Astrocyte of the spinal cord (primary cell): ENCODE data around the gene C1orf52.
A peak's percentile ranks its signal among the peaks of the same experiment; 100 is the strongest.

Source experiments
- DNase-seq: peaks from one replicate; pipeline ENCODE4 v3.0.0; 2011; ENCODE audit warnings: low read depth, low spot score
- H3K4me3 ChIP-seq: 2 replicates; pipeline ENCODE4 v1.5.1; 2011; ENCODE audit warnings: low read depth, mild to moderate bottlenecking, low read length, moderate library complexity
- CTCF ChIP-seq: IDR thresholded peaks from 2 replicates; pipeline ENCODE4 v1.5.1; 2012; ENCODE audit warnings: low read depth, mild to moderate bottlenecking, low read length, inconsistent platforms
- in situ Hi-C: cut with HindIII; loops from 2 replicates; pipeline ENCODE4 v1.10.0; 2017; ENCODE audit warnings: low sequenced_read_pairs

C1orf52 gene

DNA sequence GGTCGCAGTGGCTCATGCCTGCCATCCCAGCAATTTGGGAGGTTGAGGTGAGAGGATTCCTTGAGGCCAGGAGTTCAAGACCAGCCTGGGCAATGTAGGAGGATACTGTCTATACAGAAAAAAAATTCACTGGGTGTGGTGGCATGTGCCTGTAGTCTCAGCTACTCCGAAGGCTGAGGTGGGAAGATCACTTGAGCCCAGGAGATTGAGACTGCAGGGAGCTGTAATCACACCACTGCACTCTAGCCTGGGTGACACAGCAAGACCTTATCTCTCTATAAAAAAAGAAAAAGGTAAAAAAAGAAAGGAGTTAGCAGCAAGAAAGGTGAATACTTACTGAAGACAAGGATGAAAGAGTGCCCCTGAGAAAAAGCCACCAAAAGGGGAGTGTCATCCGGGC, 40.7 kb upstream of the C1orf52 start:
- no peak overlapping the region for H3K4me3 ChIP-seq
- DNase-seq, result no peak
- TF ChIP-seq CTCF, result no peak
- in situ Hi-C loops, result loop anchor here (25.0 kb wide), 1 partner anchor 387 kb away; no protein-coding TSS in a partner anchor

DNA sequence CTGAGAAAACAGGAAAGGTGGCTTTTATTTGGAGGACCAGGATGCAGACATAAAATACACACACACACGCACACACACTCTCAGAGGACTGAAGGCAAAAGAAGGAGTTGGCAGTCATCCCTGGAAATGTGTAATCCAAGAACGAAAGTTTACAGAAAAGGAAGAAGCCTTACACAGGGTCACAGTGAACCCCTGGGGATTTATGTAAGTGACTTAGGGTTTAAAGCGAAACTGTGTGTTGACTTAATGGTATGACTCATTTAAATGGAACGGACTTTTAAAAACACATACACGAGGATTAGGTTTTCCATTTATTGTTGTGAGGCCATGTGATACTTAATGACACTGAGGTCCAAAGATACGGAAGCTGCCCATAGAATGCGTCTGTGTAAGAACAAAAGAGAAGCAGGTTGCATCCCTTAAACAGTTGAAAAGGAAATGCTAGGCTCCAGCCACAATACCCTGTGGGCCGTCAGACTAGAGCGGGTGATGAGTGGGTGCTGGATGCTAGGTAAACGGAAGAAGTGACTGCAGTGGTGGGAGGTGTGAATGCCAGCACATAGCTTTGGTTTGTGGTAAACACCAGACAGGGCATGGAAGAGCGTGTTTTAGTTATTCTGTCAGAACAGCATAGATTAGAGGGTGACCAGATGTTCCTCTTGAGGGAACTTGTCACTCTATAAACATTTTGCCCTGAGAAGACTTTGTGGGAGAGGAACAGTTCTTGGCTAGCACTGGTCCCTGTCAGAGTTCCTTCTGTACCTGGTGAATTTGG, 38.6 kb upstream of the C1orf52 start:
- no peak for TF ChIP-seq CTCF
- peak; percentile 99 for DNase-seq
- H3K4me3 ChIP-seq, result no peak overlapping the region
- in situ Hi-C loops, result no loop called here

- in situ Hi-C loops, result no loop called here
- no peak for TF ChIP-seq CTCF
- DNase-seq, result no peak
- no peak overlapping the region for H3K4me3 ChIP-seq
These were observed 38.0 kb upstream of the C1orf52 start for GRCh38 chr1:85297538-85297854.

GRCh38 chr1:85296980-85297379, 37.5 kb upstream of the C1orf52 start:
- DNase-seq, result peak; percentile 42
- in situ Hi-C loops, result no loop called here
- no peak overlapping the region for H3K4me3 ChIP-seq
- TF ChIP-seq CTCF, result no peak

DNA sequence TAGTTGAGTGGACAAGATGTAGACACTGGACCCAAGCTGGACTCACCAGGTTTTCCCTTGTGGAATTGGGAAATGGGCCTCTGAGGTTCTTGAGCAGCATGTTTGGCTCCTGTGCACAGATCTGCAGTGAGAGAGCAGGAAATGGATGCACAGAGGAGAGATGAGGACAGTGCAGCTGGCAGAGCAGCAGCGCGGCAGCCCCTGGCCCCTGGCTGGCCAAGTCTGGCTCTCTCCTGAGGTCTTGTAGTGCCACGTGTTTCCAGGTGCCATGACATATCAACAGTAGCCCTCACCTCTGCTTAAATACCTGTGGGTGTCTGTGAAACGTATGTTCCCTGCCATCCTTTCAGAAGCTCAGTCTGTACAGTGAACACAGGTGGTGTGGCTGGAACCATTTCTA, 36.2 kb upstream of the C1orf52 start:
- no peak overlapping the region for H3K4me3 ChIP-seq
- in situ Hi-C loops, result no loop called here

GRCh38 chr1:85295006-85295431, 35.6 kb upstream of the C1orf52 start:
- peak; percentile 75 for DNase-seq
- no peak overlapping the region for H3K4me3 ChIP-seq
- no peak for TF ChIP-seq CTCF
- in situ Hi-C loops, result no loop called here

More for the DNA sequence above, 36.2 kb upstream of the C1orf52 start:
- TF ChIP-seq CTCF, result no peak
- no peak for DNase-seq
